ENCODE measurements around the gene CHST12.

The CHST12 gene

GRCh38 chr7:2403014-2403717, at the start of gene CHST12:
CHST12 (plus strand) TSS chr7:2403611; CDS start chr7:2432640, 29,029 bp downstream.
- TF ChIP-seq, protein P1, sequence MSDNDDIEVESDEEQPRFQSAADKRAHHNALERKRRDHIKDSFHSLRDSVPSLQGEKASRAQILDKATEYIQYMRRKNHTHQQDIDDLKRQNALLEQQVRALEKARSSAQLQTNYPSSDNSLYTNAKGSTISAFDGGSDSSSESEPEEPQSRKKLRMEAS (IDR thresholded peaks at IDR 0.05; ENCODE audit: low read depth, low read length) = peak; percentile 88
- TF ChIP-seq CTCF (IDR thresholded peaks at IDR 0.05; ENCODE audit: low read depth, low read length) (no peak), POLR2A (IDR thresholded peaks at IDR 0.05; ENCODE audit: extremely low read depth, insufficient read length) (peak; percentile 96), MYC (IDR thresholded peaks at IDR 0.05; ENCODE audit: low read depth, low read length) (peak; percentile 88)
- peak within 1 kb of the TSS; percentile 93 for H3K4me3 ChIP-seq (ENCODE audit: low read depth, low read length)
- DNase-seq (ENCODE audit: low read depth) = peak; percentile 97

GRCh38 chr7:2353936-2354185, 49.5 kb upstream of the CHST12 start:
- TF ChIP-seq CTCF (IDR thresholded peaks at IDR 0.05; ENCODE audit: low read depth, low read length) (no peak), MYC (IDR thresholded peaks at IDR 0.05; ENCODE audit: low read depth, low read length) (peak; percentile 99), POLR2A (IDR thresholded peaks at IDR 0.05; ENCODE audit: extremely low read depth, insufficient read length) (peak; percentile 95)
- TF ChIP-seq, protein P1 (IDR thresholded peaks at IDR 0.05; ENCODE audit: low read depth, low read length) = peak; percentile 99
- H3K4me3 ChIP-seq (ENCODE audit: low read depth, low read length) = peak overlapping the region; percentile 97
- DNase-seq (ENCODE audit: low read depth) = peak; percentile 96

DNA sequence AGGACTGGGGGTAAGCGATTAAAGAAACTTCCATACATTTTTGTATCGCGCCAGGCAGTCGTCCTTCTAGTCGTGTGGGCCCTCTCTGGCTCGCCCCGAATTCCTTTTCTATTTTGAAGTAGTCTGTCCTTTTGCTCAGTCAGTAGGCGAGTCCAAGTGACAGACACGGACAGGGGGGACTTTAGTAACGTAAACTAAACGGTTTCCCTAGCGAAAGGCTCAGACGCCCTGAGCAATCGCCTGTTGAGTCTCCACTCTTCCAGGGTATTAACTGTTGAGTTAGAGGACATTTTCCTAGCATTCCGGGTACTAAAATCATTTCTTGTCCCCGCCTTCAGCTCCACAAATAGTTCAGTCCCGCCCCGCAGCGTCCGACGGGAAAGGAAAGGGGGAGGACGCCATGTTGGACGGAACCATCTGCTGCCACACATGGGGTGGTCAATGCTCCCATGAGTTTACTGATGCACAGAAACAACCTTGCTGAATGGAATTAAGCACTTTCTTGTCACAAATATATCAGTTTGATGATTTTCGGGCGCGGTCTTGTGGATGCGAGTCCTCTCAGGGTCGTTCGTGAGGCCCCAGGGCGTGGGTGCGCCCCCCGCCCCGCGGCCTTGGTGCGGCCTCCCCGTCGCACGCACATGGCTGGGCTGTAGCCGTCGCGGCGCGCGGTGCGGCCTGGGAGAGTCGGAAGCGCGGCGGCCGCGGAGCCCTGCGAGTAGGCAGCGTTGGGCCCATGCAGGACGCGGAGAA, 49.0 kb upstream of the CHST12 start, which contains the start of gene EIF3B:
Gene EIF3B (plus strand): TSS at position 642 of the 753 bp plus-strand sequence. CDS start 95 bp downstream, at position 737.
- peak within 1 kb of the TSS; percentile 97 for H3K4me3 ChIP-seq (ENCODE audit: low read depth, low read length)
- DNase-seq (ENCODE audit: low read depth) = peak; percentile 96
- TF ChIP-seq, protein P1 (IDR thresholded peaks at IDR 0.05; ENCODE audit: low read depth, low read length) = peak; percentile 94
- TF ChIP-seq POLR2A (IDR thresholded peaks at IDR 0.05; ENCODE audit: extremely low read depth, insufficient read length) = peak; percentile 95
- TF ChIP-seq CTCF (IDR thresholded peaks at IDR 0.05; ENCODE audit: low read depth, low read length) = no peak
- peak; percentile 99 for TF ChIP-seq MYC (IDR thresholded peaks at IDR 0.05; ENCODE audit: low read depth, low read length)

DNA sequence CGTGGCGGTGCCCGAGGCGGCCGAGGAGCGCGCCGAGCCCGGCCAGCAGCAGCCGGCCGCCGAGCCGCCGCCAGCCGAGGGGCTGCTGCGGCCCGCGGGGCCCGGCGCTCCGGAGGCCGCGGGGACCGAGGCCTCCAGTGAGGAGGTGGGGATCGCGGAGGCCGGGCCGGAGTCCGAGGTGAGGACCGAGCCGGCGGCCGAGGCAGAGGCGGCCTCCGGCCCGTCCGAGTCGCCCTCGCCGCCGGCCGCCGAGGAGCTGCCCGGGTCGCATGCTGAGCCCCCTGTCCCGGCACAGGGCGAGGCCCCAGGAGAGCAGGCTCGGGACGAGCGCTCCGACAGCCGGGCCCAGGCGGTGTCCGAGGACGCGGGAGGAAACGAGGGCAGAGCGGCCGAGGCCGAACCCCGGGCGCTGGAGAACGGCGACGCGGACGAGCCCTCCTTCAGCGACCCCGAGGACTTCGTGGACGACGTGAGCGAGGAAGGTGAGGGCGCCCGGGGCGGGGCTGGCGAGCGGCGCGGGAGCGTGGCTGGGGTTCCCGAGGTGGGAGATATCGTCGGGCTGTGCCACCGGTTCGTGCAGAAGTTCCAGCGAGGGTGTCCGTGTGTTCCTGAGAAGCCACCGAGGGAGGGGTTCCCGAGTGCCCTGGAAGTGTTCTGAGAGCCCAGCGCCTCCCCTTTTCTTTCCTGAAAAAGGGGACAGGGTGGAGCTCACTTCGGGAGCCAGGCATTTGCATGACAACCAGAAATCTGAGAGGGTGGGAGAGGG, 48.3 kb upstream of the CHST12 start:
- H3K4me3 ChIP-seq (ENCODE audit: low read depth, low read length) = peak overlapping the region; percentile 97
- peak; percentile 46 for DNase-seq (ENCODE audit: low read depth)
- TF ChIP-seq CTCF (IDR thresholded peaks at IDR 0.05; ENCODE audit: low read depth, low read length) = no peak
- 0 out of 2 replicates have a peak, but pooled peaks have one; percentile 6 for TF ChIP-seq MYC (IDR thresholded peaks at IDR 0.05; ENCODE audit: low read depth, low read length)

- TF ChIP-seq POLR2A (IDR thresholded peaks at IDR 0.05; ENCODE audit: extremely low read depth, insufficient read length) (no peak), CTCF (IDR thresholded peaks at IDR 0.05; ENCODE audit: low read depth, low read length) (no peak), MYC (IDR thresholded peaks at IDR 0.05; ENCODE audit: low read depth, low read length) (no peak)
- TF ChIP-seq, protein P1 (IDR thresholded peaks at IDR 0.05; ENCODE audit: low read depth, low read length) = no peak
- DNase-seq (ENCODE audit: low read depth) = no peak
Measured at GRCh38 chr7:2355705-2356008, 47.8 kb upstream of the CHST12 start.

More at GRCh38 chr7:2355705-2356008, 47.8 kb upstream of the CHST12 start:
- H3K4me3 ChIP-seq (ENCODE audit: low read depth, low read length) = peak overlapping the region; percentile 97
